ENCODE data around the gene QPCTL.

GRCh38 chr19:45746866-45747265 lies 54.4 kb downstream of the QPCTL start:
- TF ChIP-seq POLR2AphosphoS5 (IDR thresholded peaks at IDR 0.05; ENCODE audit: borderline replicate concordance, low read depth, low read length) (no peak), EZH2 (IDR thresholded peaks at IDR 0.05) (no peak)
